H1 (cell line): ENCODE results near the gene MBOAT2. TPM values are rescaled to one million over a fixed set of nuclear protein-coding genes. Genes with fewer than 3 reads are reported as not detected.

Experiments used
- CTCF ChIA-PET: fragments of 300-600 bp; sonication (Branson Sonifier 250); formaldehyde crosslinking; loops from one replicate; lab custom pipeline; 2021; ENCODE audit not compliant: partially characterized antibody; lab: Charles Lee
- POLR2A ChIA-PET: fragments of 300-600 bp; sonication (Branson Sonifier 250); formaldehyde crosslinking; loops from one replicate; lab custom pipeline; 2021; ENCODE audit warnings: inconsistent platforms; ENCODE audit not compliant: partially characterized antibody; lab: Charles Lee
- DNase-seq, 2 experiments: peaks; one replicate each; pipeline versions ENCODE4 v3.0.0 to v3.0.0-alpha.2; 2010 to 2022; ENCODE audit warnings: low spot score in 2 of 2, low read depth in 1 of 2, mixed read lengths in 1 of 2
- FAIRE-seq: peaks from 2 replicates; lab custom pipeline; 2011; peaks lifted over from hg19 to GRCh38; lab: Jason Lieb, UNC
- H2AFZ ChIP-seq: 2 replicates; pipeline ENCODE4 v1.8.1; 2012; ENCODE audit warnings: low read length, inconsistent platforms
- H2AK5ac ChIP-seq: 2 replicates; pipeline ENCODE4 v1.6.1; 2013; ENCODE audit warnings: low read depth, low read length
- H2BK120ac ChIP-seq: replicated peaks from 2 replicates; pipeline ENCODE3; 2013; ENCODE audit warnings: low read depth, low read length, inconsistent platforms
- H2BK12ac ChIP-seq: 2 replicates; pipeline ENCODE4 v1.6.1; 2013; ENCODE audit warnings: low read depth, low read length
- H2BK15ac ChIP-seq: 2 replicates; pipeline ENCODE4 v1.6.1; 2013; ENCODE audit warnings: low read length
- H2BK20ac ChIP-seq: 2 replicates; pipeline ENCODE4 v1.6.1; 2013; ENCODE audit warnings: low read length
- H2BK5ac ChIP-seq: 2 replicates; pipeline ENCODE4 v1.6.1; 2013; ENCODE audit warnings: low read depth, low read length
- H3K14ac ChIP-seq: 2 replicates; pipeline ENCODE4 v1.6.1; 2013; ENCODE audit warnings: inconsistent platforms; ENCODE audit not compliant: insufficient read length
- H3K18ac ChIP-seq: 2 replicates; pipeline ENCODE4 v1.6.1; 2013; ENCODE audit warnings: low read length; ENCODE audit errors: extremely low read depth
- H3K23ac ChIP-seq: 2 replicates; pipeline ENCODE4 v1.6.1; 2013; ENCODE audit warnings: inconsistent platforms; ENCODE audit not compliant: insufficient read length
- H3K23me2 ChIP-seq: 2 replicates; pipeline ENCODE4 v1.6.1; 2013; ENCODE audit warnings: low read depth, low read length
- H3K27ac ChIP-seq: 2 replicates; pipeline ENCODE4 v1.6.1; 2011; ENCODE audit warnings: low read depth, low read length, inconsistent platforms
- H3K27me3 ChIP-seq, 4 experiments: replicated peaks in 1 of 4; 1 replicate in 1 of 4; 2 replicates in 3 of 4; pipeline versions ENCODE4 v1.6.1 to v1.8.1; 2011 to 2013; ENCODE audit warnings: low read length in 3 of 4, mild to moderate bottlenecking in 3 of 4, inconsistent platforms in 2 of 4, mixed read lengths in 2 of 4, moderate library complexity in 1 of 4; ENCODE audit not compliant: control insufficient read depth in 3 of 4, insufficient read depth in 3 of 4; ENCODE audit errors: extremely low read depth in 1 of 4
- H3K36me3 ChIP-seq, 4 experiments: 2 replicates each; pipeline versions ENCODE4 v1.6.1 to v1.8.1; 2011 to 2013; ENCODE audit warnings: mild to moderate bottlenecking in 4 of 4, low read length in 3 of 4, moderate library complexity in 2 of 4, control low read depth in 1 of 4, inconsistent platforms in 1 of 4; ENCODE audit not compliant: insufficient read depth in 4 of 4, control insufficient read depth in 2 of 4
- H3K4ac ChIP-seq: replicated peaks from 2 replicates; pipeline ENCODE3; 2013; ENCODE audit warnings: low read length, low read depth, mixed read lengths, inconsistent platforms; ENCODE audit not compliant: insufficient read length
- H3K4me1 ChIP-seq, 4 experiments: replicated peaks in 1 of 4; 1 replicate in 1 of 4; 2 replicates in 3 of 4; pipeline versions ENCODE4 v1.6.1 to v1.8.1; 2011 to 2013; ENCODE audit warnings: low read length in 3 of 4, inconsistent platforms in 2 of 4, mixed read lengths in 1 of 4; ENCODE audit not compliant: insufficient read depth in 4 of 4, control insufficient read depth in 3 of 4
- H3K4me2 ChIP-seq, 2 experiments: 2 replicates each; pipeline versions ENCODE4 v1.6.1 to v1.8.1; 2011 to 2013; ENCODE audit warnings: low read depth in 2 of 2, low read length in 2 of 2, control low read depth in 1 of 2, inconsistent platforms in 1 of 2, mild to moderate bottlenecking in 1 of 2; ENCODE audit not compliant: insufficient read depth in 1 of 2
- H3K4me3 ChIP-seq, 4 experiments: fragments of 200-600, 300-600 bp in 1 of 4; sonication (generic), shearing (Covaris generic), sonication (Bioruptor Twin) in 1 of 4; 2 replicates each; pipeline versions ENCODE4 v1.5.1 to v1.8.1; 2011 to 2016; ENCODE audit warnings: low read length in 4 of 4, low read depth in 3 of 4, control low read depth in 2 of 4, inconsistent platforms in 2 of 4, mild to moderate bottlenecking in 2 of 4, mixed read lengths in 1 of 4, moderate library complexity in 1 of 4; ENCODE audit not compliant: insufficient read depth in 2 of 4; ENCODE audit errors: extremely low read depth in 1 of 4
- H3K56ac ChIP-seq: replicated peaks from 2 replicates; pipeline ENCODE3; 2013; ENCODE audit warnings: low read depth, mild to moderate bottlenecking, mixed read lengths, low read length, inconsistent platforms; ENCODE audit not compliant: insufficient read length
- H3K79me1 ChIP-seq: 2 replicates; pipeline ENCODE4 v1.6.1; 2013; ENCODE audit warnings: low read depth, low read length, control low read depth
- H3K79me2 ChIP-seq, 2 experiments: 2 replicates each; pipeline versions ENCODE4 v1.6.1 to v1.8.1; 2012 to 2013; ENCODE audit warnings: low read length in 2 of 2, mild to moderate bottlenecking in 2 of 2, inconsistent platforms in 1 of 2; ENCODE audit not compliant: insufficient read depth in 2 of 2, control insufficient read depth in 1 of 2
- H3K9ac ChIP-seq, 4 experiments: replicated peaks in 1 of 4; 1 replicate in 1 of 4; 2 replicates in 3 of 4; pipeline versions ENCODE4 v1.6.1 to v1.8.1; 2011 to 2013; ENCODE audit warnings: low read depth in 3 of 4, low read length in 3 of 4, control low read depth in 2 of 4, mild to moderate bottlenecking in 2 of 4, moderate library complexity in 2 of 4, inconsistent platforms in 1 of 4; ENCODE audit errors: extremely low read depth in 1 of 4
- H3K9me3 ChIP-seq, 2 experiments: 2 replicates each; pipeline versions ENCODE4 v1.6.1 to v1.8.1; 2012 to 2013; ENCODE audit warnings: mild to moderate bottlenecking in 2 of 2, moderate library complexity in 2 of 2, control low read depth in 1 of 2, inconsistent platforms in 1 of 2, low read depth in 1 of 2, low read length in 1 of 2, mixed read lengths in 1 of 2; ENCODE audit not compliant: insufficient read depth in 2 of 2
- H4K20me1 ChIP-seq, 2 experiments: replicated peaks in 1 of 2; 2 replicates each; pipeline versions ENCODE3 to v1.8.1; 2011 to 2013; ENCODE audit warnings: inconsistent platforms in 2 of 2, low read length in 2 of 2, mild to moderate bottlenecking in 1 of 2; ENCODE audit not compliant: insufficient read depth in 2 of 2, control insufficient read depth in 1 of 2
- H4K5ac ChIP-seq: 2 replicates; pipeline ENCODE4 v1.6.1; 2013; ENCODE audit warnings: low read length, low read depth, mixed read lengths, inconsistent platforms; ENCODE audit not compliant: insufficient read length
- H4K8ac ChIP-seq: 2 replicates; pipeline ENCODE4 v1.8.0; 2013; ENCODE audit warnings: mild to moderate bottlenecking, moderate library complexity, low read length, inconsistent platforms; ENCODE audit not compliant: insufficient read depth; ENCODE audit errors: extremely low read depth
- H4K91ac ChIP-seq: replicated peaks from 2 replicates; pipeline ENCODE3; 2013; ENCODE audit warnings: low read length, mixed read lengths, inconsistent platforms; ENCODE audit not compliant: insufficient read length
- EGR1 ChIP-seq: IDR thresholded peaks from 2 replicates; pipeline ENCODE4 v1.6.1; 2011; ENCODE audit warnings: low read depth, low read length, borderline replicate concordance
- EP300 ChIP-seq, 2 experiments: IDR thresholded peaks; 1 replicate in 1 of 2; 2 replicates in 1 of 2; pipeline ENCODE4 v1.6.1; 2011 to 2012; ENCODE audit warnings: low read depth in 2 of 2, low read length in 2 of 2, mild to moderate bottlenecking in 2 of 2, borderline replicate concordance in 1 of 2, inconsistent platforms in 1 of 2, moderate library complexity in 1 of 2
- TCF12 ChIP-seq: IDR thresholded peaks from 2 replicates; pipeline ENCODE4 v1.6.1; 2011; ENCODE audit warnings: low read depth, mild to moderate bottlenecking, low read length
- WGBS, 2 experiments: shearing (Covaris generic) in 1 of 2; methylation state at CpG; one replicate each; pipeline versions ENCODE4 v1.1.6 to v1.1.7; 2013 to 2015; ENCODE audit warnings: low lambda C conversion rate in 2 of 2, mixed read lengths in 2 of 2, inconsistent platforms in 1 of 2, low coverage in 1 of 2, missing lambda C conversion rate in 1 of 2; ENCODE audit not compliant: insufficient replicate concordance in 2 of 2, insufficient coverage in 1 of 2, insufficient read length in 1 of 2; ENCODE audit errors: extremely low coverage in 1 of 2, missing lambda C conversion rate in 1 of 2; 5-methylcytosine and 5-hydroxymethylcytosine counted together
- polyA plus RNA-seq, 7 experiments: library from polyadenylated mRNA; depleted of rRNA in 3 of 7; stranded (reverse) in 5 of 7; unstranded in 2 of 7; fragments of >200 nt in 5 of 7; fragments of 200-250 nt in 2 of 7; gene quantifications; 1 replicate in 5 of 7; 2 replicates in 1 of 7; 4 replicates in 1 of 7; pipeline versions ENCODE4 v1.2.1 to v1.2.3, GENCODE V29; 2011 to 2013; ENCODE audit warnings: missing spikeins in 2 of 7, mixed read lengths in 2 of 7
- total RNA-seq: library from RNA; stranded (reverse); fragmentation: NEBNext Ultra II Directional; extraction: Animal tissue kit (Norgen Biotek cat#: 25700); gene quantifications from 2 replicates; pipeline ENCODE4 v1.2.1, GENCODE V29; 2021

Gene MBOAT2
- total and polyA plus RNA-seq, 2 of the 8 experiments (the other 6 are each of a cell fraction or from before 2014, with no cell fraction given): 11.2 to 23.4 TPM

DNA sequence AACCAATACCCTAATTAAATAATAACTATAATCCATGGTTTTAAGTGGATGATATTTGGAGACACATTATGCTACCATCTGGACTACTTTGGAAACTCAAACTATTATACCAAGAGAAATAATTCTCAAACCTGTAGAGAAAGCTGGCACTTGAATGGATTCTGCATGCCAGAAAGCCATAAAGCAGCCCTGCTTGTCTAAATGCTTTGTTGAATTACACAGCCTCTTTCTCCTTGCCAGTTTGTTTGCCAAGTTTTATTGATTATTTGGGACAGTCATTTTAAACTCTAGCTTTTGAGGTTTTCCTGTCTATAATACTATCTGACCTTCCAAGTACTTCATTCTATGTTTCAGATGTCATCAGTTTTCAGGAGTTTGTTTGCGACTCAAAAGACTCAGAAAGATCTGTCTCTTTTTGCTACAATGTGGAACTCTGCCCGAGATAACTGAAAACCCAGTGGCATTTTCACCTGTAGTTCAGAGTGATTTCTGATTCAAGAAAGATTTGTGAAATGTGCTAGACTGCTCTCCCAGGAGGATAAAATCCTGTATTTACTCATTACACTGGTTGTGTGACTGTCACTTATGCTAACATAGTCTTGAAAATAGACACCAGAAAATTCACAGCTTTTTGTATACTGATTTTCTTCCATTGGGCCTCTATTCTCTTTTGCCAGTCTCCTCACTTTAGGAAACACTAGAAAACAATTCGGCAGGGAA lies 29.2 kb upstream of the MBOAT2 start:
- no peaks in the 10 kb centered on the region for H4K20me1 ChIP-seq
- H3K79me2 ChIP-seq: no peaks in the 10 kb centered on the region
- peaks cover 0 to 3% of the 10 kb centered on the region in 2 experiments; a peak in 2 of 4 replicates for H3K9me3 ChIP-seq
- H3K4me2 ChIP-seq: no peak overlapping the region
- no peak overlapping the region for H2BK5ac ChIP-seq
- H3K23ac ChIP-seq: no peak overlapping the region
- no peak overlapping the region for H3K56ac ChIP-seq
- H2BK20ac ChIP-seq: no peak overlapping the region
- ChIA-PET POLR2A (no interaction called here), CTCF (no interaction called here)
- H3K36me3 ChIP-seq: no peaks in the 10 kb centered on the region
- H3K9ac ChIP-seq: no peak overlapping the region
- no peak overlapping the region for H3K4ac ChIP-seq
- H3K79me1 ChIP-seq: no peaks in the 10 kb centered on the region
- no peak overlapping the region for H2AFZ ChIP-seq
- WGBS, 2 experiments: 80% methylated on average over 3 of the region's 3 CpGs; no CpG with 5 or more reads in 1 of the 2 experiments
- H2BK120ac ChIP-seq: no peak overlapping the region
- no peak overlapping the region for H2AK5ac ChIP-seq
- H3K4me3 ChIP-seq: no peak overlapping the region
- peaks cover 0 to 4% (median 2%) of the 10 kb centered on the region in 4 experiments; a peak in 4 of 7 replicates for H3K4me1 ChIP-seq
- H4K91ac ChIP-seq: no peak overlapping the region
- H3K18ac ChIP-seq: no peak overlapping the region
- no peak overlapping the region for H3K14ac ChIP-seq
- no peak for DNase-seq
- FAIRE-seq: no peak
- no peak overlapping the region for H2BK12ac ChIP-seq
- H2BK15ac ChIP-seq: no peak overlapping the region
- H3K23me2 ChIP-seq: no peaks in the 10 kb centered on the region
- no peak overlapping the region for H3K27ac ChIP-seq
- no peak for TF ChIP-seq EP300 (IDR thresholded peaks at IDR 0.05; ENCODE audit: borderline replicate concordance in 1 of 2, low read depth in 2 of 2, low read length in 2 of 2)
- no peak for TF ChIP-seq TCF12
- no peak for TF ChIP-seq EGR1
- H3K27me3 ChIP-seq: no peaks in the 10 kb centered on the region
- H4K8ac ChIP-seq: no peak overlapping the region
- no peak overlapping the region for H4K5ac ChIP-seq
